Measurements from ENCODE around the gene PSEN1.

Gene PSEN1

GRCh38 chr14:73136085-73136386 lies 271 bp upstream of the PSEN1 start:
- no peak for DNase-seq (ENCODE audit: low spot score)
- TF ChIP-seq CTCF (conservative IDR thresholded peaks at IDR 0.05; ENCODE audit: low read depth), result no peak
- CTCF ChIA-PET, result no interaction called here
- peak overlapping the region; percentile 91 for H3K27ac ChIP-seq
- POLR2A ChIA-PET (ENCODE audit: low non-redundant PET), result interaction anchor here (0.6 to 0.7 kb wide), 2 partner anchors 58 to 111 kb away, joined by 3 to 5 read pairs; no protein-coding TSS in a partner anchor

- POLR2A ChIA-PET (ENCODE audit: low non-redundant PET), result no interaction called here
- no peak for TF ChIP-seq CTCF (conservative IDR thresholded peaks at IDR 0.05; ENCODE audit: low read depth)
- no peak overlapping the region for H3K27ac ChIP-seq
- CTCF ChIA-PET, result no interaction called here
- DNase-seq (ENCODE audit: low spot score), result no peak
Measured at GRCh38 chr14:73140811-73141323, 4.6 kb downstream of the PSEN1 start.

GRCh38 chr14:73142216-73142615 lies 5.9 kb downstream of the PSEN1 start:
- no peak for DNase-seq (ENCODE audit: low spot score)
- ChIA-PET CTCF (interaction anchor here (0.8 kb wide), 1 partner anchor 56 kb away, joined by 4 read pairs; no protein-coding TSS in a partner anchor), POLR2A (ENCODE audit: low non-redundant PET) (no interaction called here)
- no peak for TF ChIP-seq CTCF (conservative IDR thresholded peaks at IDR 0.05; ENCODE audit: low read depth)
- no peak overlapping the region for H3K27ac ChIP-seq

DNA sequence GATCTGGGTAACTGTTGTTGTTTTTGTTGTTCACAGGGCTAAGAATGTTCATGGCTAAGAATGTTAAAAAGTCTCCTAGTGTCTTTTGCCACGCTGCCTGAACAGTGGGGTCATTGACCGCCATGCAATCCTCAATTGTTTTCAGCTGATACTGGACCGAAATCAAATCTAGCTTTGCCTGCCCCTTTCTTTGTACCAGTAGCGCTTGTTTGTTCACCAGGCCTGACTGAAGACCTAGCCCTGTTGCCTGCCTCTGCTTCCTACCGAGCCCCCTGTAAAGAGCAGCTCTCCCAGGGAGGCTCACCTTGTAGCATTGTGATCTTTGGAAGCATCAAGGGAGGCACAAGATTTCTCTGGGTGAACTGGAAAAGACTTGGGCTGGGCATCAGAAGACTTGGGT lies 6.7 kb downstream of the PSEN1 start:
- POLR2A ChIA-PET (ENCODE audit: low non-redundant PET), result no interaction called here
- H3K27ac ChIP-seq, result no peak overlapping the region
- CTCF ChIA-PET, result no interaction called here
- no peak for TF ChIP-seq CTCF (conservative IDR thresholded peaks at IDR 0.05; ENCODE audit: low read depth)
- no peak for DNase-seq (ENCODE audit: low spot score)

DNA sequence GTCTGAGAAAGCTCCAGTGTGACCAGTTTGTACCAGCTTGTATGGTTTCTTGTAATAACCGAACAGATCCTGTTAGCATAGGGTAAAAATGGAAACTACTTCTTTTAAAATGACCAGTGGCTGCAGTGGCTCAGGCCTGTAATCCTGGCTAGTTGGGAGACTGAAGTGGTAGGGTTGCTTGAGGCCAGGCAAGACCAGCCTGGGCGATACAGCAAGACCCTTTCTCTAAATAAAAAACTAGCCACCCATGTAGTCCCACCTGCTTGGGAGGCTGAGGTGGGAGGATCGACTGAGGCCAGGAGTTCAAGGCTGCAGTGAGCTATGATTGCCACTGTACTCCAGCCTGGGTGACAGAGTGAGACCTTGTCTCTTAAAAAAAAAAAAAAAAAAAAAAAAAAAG lies 7.3 kb downstream of the PSEN1 start:
- ChIA-PET POLR2A (ENCODE audit: low non-redundant PET) (interaction anchor here (0.6 kb wide), 1 partner anchor 135 kb away, joined by 4 read pairs; no protein-coding TSS in a partner anchor), CTCF (no interaction called here)
- no peak for DNase-seq (ENCODE audit: low spot score)
- no peak for TF ChIP-seq CTCF (conservative IDR thresholded peaks at IDR 0.05; ENCODE audit: low read depth)
- no peak overlapping the region for H3K27ac ChIP-seq

DNA sequence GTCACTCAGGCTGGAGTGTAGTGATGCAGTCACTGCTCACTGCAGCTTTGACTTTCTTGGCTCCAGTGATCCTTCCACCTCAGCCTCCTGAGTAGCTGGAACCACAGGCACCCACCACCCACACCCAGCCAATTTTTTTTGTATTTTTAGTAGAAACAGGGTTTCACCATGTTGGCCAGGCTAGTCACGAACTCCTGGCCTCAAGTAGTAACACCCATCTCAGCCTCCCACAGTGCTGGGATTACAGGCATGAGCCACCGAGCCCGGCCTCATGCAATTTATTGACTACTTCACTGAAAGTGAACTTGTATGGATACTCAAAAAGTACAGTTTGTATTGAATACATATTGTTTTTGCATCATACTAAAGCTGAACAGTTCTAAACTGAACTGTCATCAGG lies 9.1 kb downstream of the PSEN1 start:
- no peak for DNase-seq (ENCODE audit: low spot score)
- no peak for TF ChIP-seq CTCF (conservative IDR thresholded peaks at IDR 0.05; ENCODE audit: low read depth)
- POLR2A ChIA-PET (ENCODE audit: low non-redundant PET), result no interaction called here
- CTCF ChIA-PET, result interaction anchor here (0.5 to 0.6 kb wide), 2 partner anchors 314 to 482 kb away, joined by 3 to 5 read pairs; no protein-coding TSS in a partner anchor
- H3K27ac ChIP-seq, result no peak overlapping the region
